AG04450 (cell line): ENCODE results near the gene MT1H. TPM values are rescaled to one million over a fixed set of nuclear protein-coding genes. Genes with fewer than 3 reads are reported as not detected.

Experiments used
- CTCF ChIA-PET: fragments of 300-600, 350-600 bp; formaldehyde crosslinking; extraction: SDS; loops from one replicate; lab custom pipeline; 2022; ENCODE audit warnings: antibody characterized with exemption, inconsistent platforms; lab: Charles Lee
- POLR2A ChIA-PET: fragments of 350-600 bp; formaldehyde crosslinking; extraction: SDS; loops from one replicate; lab custom pipeline; 2021; ENCODE audit warnings: antibody characterized with exemption, inconsistent platforms; lab: Yijun Ruan, JAX
- DNase-seq: peaks from one replicate; pipeline ENCODE4 v3.0.0-alpha.2; 2011; ENCODE audit warnings: low read depth, low spot score
- H3K27ac ChIP-seq: one replicate; pipeline ENCODE4 v1.5.1; 2012; ENCODE audit warnings: low read depth, low read length, control low read depth
- H3K27me3 ChIP-seq: one replicate; pipeline ENCODE4 v1.6.0; 2012; ENCODE audit warnings: low read length; ENCODE audit not compliant: control insufficient read depth, insufficient read depth
- H3K4me3 ChIP-seq: 2 replicates; pipeline ENCODE4 v1.5.1; 2011; ENCODE audit warnings: mild to moderate bottlenecking, low read depth, low read length, control low read depth
- H3K9me3 ChIP-seq: 2 replicates; pipeline ENCODE4 v1.5.1; 2012; ENCODE audit warnings: low read length; ENCODE audit not compliant: control insufficient read depth, insufficient read depth
- CTCF ChIP-seq: IDR thresholded peaks from 2 replicates; pipeline ENCODE4 v1.5.1; 2011; ENCODE audit warnings: low read depth, low read length, control low read depth, inconsistent platforms
- polyA plus RNA-seq: library from polyadenylated mRNA; depleted of rRNA; stranded (reverse); fragments of >200 nt; gene quantifications from 2 replicates; pipeline ENCODE4 v1.2.3, GENCODE V29; 2011

The MT1H gene
- polyA plus RNA-seq, 1 experiment: not detected

GRCh38 chr16:56708525-56709442 is 39.2 kb downstream of the MT1H start:
- POLR2A ChIA-PET: no interaction called here
- CTCF ChIA-PET: interaction anchor here (0.9 to 1.3 kb wide), 2 partner anchors 10 to 132 kb away, joined by 3 read pairs; no protein-coding TSS in a partner anchor

GRCh38 chr16:56709443-56710040 is 39.9 kb downstream of the MT1H start:
- H3K4me3 ChIP-seq: no peak overlapping the region
- no peaks in the 10 kb centered on the region for H3K9me3 ChIP-seq
- no peak overlapping the region for H3K27ac ChIP-seq
- DNase-seq: no peak
- CTCF ChIA-PET: interaction anchor here (0.7 to 1.3 kb wide), 2 partner anchors 8 to 9 kb away, joined by 3 read pairs; no protein-coding TSS in a partner anchor
- POLR2A ChIA-PET: no interaction called here
- no peak for TF ChIP-seq CTCF
- H3K27me3 ChIP-seq: peaks cover 10% of the 10 kb centered on the region

More at GRCh38 chr16:56708525-56709442, 39.2 kb downstream of the MT1H start:
- TF ChIP-seq CTCF: no peak
- H3K4me3 ChIP-seq: no peak overlapping the region
- H3K27ac ChIP-seq: no peak overlapping the region
- no peaks in the 10 kb centered on the region for H3K9me3 ChIP-seq
- H3K27me3 ChIP-seq: peaks cover 10% of the 10 kb centered on the region
- no peak for DNase-seq

GRCh38 chr16:56710181-56710737 is 40.6 kb downstream of the MT1H start:
- ChIA-PET POLR2A (no interaction called here), CTCF (interaction anchor here (0.7 kb wide), 1 partner anchor 8 kb away, joined by 3 read pairs; no protein-coding TSS in a partner anchor)
- TF ChIP-seq CTCF: no peak
- no peak overlapping the region for H3K27ac ChIP-seq
- DNase-seq: no peak
- no peak overlapping the region for H3K4me3 ChIP-seq
- peaks cover 10% of the 10 kb centered on the region for H3K27me3 ChIP-seq
- no peaks in the 10 kb centered on the region for H3K9me3 ChIP-seq

GRCh38 chr16:56711862-56712261 is 42.2 kb downstream of the MT1H start:
- H3K9me3 ChIP-seq: no peaks in the 10 kb centered on the region
- TF ChIP-seq CTCF: no peak
- ChIA-PET POLR2A (no interaction called here), CTCF (interaction anchor here (1.7 kb wide), 1 partner anchor 10 kb away, joined by 5 read pairs; no protein-coding TSS in a partner anchor)
- DNase-seq: no peak
- H3K4me3 ChIP-seq: no peak overlapping the region
- H3K27me3 ChIP-seq: peaks cover 10% of the 10 kb centered on the region
- H3K27ac ChIP-seq: no peak overlapping the region
